Glutamatergic neuron (in vitro differentiated cells): ENCODE results near the gene NDUFAF8. TPM values are rescaled to one million over a fixed set of nuclear protein-coding genes. Genes with fewer than 3 reads are reported as not detected.

ENCODE experiments used
- DNase-seq: peaks from one replicate; pipeline ENCODE4 v3.0.0; 2022
- H3K27ac Mint-ChIP-seq: one replicate; pipeline ENCODE4 v1.8.0; 2020; ENCODE audit warnings: mild to moderate bottlenecking, mixed read lengths, inconsistent platforms; ENCODE audit not compliant: unreplicated experiment
- H3K27me3 Mint-ChIP-seq: one replicate; pipeline ENCODE4 v1.8.0; 2020; ENCODE audit warnings: mild to moderate bottlenecking, moderate library complexity, mixed read lengths, inconsistent platforms; ENCODE audit not compliant: unreplicated experiment
- H3K36me3 Mint-ChIP-seq: one replicate; pipeline ENCODE4 v1.8.0; 2020; ENCODE audit warnings: mild to moderate bottlenecking, mixed read lengths, inconsistent platforms; ENCODE audit not compliant: unreplicated experiment
- H3K4me1 Mint-ChIP-seq: one replicate; pipeline ENCODE4 v1.8.0; 2020; ENCODE audit warnings: mild to moderate bottlenecking, low read depth, mixed read lengths, inconsistent platforms; ENCODE audit not compliant: unreplicated experiment
- H3K4me3 Mint-ChIP-seq: one replicate; pipeline ENCODE4 v1.8.0; 2020; ENCODE audit warnings: mild to moderate bottlenecking, mixed read lengths, inconsistent platforms; ENCODE audit not compliant: unreplicated experiment
- H3K9me3 Mint-ChIP-seq: one replicate; pipeline ENCODE4 v1.8.0; 2020; ENCODE audit warnings: mild to moderate bottlenecking, moderate library complexity, mixed read lengths, inconsistent platforms; ENCODE audit not compliant: unreplicated experiment
- total RNA-seq: library from RNA; stranded (reverse); fragmentation: NEBNext Ultra II Directional; extraction: Animal tissue kit (Norgen Biotek cat#: 25700); gene quantifications from one replicate; pipeline ENCODE4 v1.2.1, GENCODE V29; 2021; ENCODE audit not compliant: unreplicated experiment
- TF ChIP-seq, protein P1 (sequence below): fragments of 200-600 bp; sonication (generic); IDR thresholded peaks from one replicate; pipeline ENCODE4 v1.5.0; 2021; ENCODE audit not compliant: partially characterized antibody, unreplicated experiment

The NDUFAF8 gene
- total RNA-seq, 1 donor from 2014 or later: 31.5 TPM

GRCh38 chr17:81252326-81252986 is 13.3 kb downstream of the NDUFAF8 start:
- TF ChIP-seq, protein P1, sequence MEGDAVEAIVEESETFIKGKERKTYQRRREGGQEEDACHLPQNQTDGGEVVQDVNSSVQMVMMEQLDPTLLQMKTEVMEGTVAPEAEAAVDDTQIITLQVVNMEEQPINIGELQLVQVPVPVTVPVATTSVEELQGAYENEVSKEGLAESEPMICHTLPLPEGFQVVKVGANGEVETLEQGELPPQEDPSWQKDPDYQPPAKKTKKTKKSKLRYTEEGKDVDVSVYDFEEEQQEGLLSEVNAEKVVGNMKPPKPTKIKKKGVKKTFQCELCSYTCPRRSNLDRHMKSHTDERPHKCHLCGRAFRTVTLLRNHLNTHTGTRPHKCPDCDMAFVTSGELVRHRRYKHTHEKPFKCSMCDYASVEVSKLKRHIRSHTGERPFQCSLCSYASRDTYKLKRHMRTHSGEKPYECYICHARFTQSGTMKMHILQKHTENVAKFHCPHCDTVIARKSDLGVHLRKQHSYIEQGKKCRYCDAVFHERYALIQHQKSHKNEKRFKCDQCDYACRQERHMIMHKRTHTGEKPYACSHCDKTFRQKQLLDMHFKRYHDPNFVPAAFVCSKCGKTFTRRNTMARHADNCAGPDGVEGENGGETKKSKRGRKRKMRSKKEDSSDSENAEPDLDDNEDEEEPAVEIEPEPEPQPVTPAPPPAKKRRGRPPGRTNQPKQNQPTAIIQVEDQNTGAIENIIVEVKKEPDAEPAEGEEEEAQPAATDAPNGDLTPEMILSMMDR: no peak
- Mint-ChIP-seq H3K27me3 (peaks cover 32% of the 10 kb centered on the region), H3K27ac (peak overlapping the region; percentile 100), H3K4me1 (peaks cover 35% of the 10 kb centered on the region), H3K9me3 (peaks cover 28% of the 10 kb centered on the region), H3K36me3 (no peaks in the 10 kb centered on the region), H3K4me3 (peak overlapping the region; percentile 80)
- DNase-seq: no peak

GRCh38 chr17:81252987-81253329 is 13.8 kb downstream of the NDUFAF8 start:
- peak; percentile 43 for DNase-seq
- peaks cover 35% of the 10 kb centered on the region for H3K4me1 Mint-ChIP-seq
- peaks cover 28% of the 10 kb centered on the region for H3K9me3 Mint-ChIP-seq
- H3K36me3 Mint-ChIP-seq: no peaks in the 10 kb centered on the region
- TF ChIP-seq, protein P1: no peak
- H3K27ac Mint-ChIP-seq: peak overlapping the region; percentile 100
- H3K4me3 Mint-ChIP-seq: peak overlapping the region; percentile 83
- peaks cover 31% of the 10 kb centered on the region for H3K27me3 Mint-ChIP-seq

DNA sequence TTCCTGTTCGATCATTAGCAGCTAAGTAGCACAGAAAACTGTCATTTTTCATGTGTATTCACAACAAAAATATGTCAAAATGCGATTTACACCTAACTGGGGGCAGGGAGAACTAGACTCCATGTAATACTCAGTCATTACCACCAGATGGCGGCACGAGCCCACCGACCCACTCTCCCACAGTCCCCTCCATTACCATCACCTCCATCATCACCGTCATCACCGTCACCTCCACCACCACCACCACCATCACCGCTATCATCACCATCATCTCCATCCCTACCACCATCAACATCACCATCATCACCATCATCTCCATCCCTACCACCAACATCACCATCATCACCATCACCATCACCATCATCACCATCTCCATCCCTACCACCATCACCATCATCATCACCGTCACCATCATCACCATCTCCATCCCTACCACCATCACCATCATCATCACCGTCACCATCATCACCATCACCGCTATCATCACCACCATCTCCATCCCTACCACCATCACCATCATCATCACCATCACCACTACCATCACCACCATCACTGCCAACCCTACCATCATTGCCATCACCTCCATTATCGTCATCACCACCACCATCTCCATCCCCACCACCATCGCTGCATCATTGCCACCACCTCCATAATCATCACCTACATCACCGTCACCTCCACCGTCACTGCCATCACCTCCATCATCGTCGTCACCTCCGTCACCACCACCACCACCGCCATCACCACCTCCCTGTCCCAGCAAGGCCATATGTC is 14.4 kb downstream of the NDUFAF8 start:
- Mint-ChIP-seq H3K9me3 (peaks cover 24% of the 10 kb centered on the region), H3K4me3 (peak overlapping the region; percentile 83), H3K4me1 (peaks cover 37% of the 10 kb centered on the region), H3K36me3 (no peaks in the 10 kb centered on the region), H3K27me3 (peaks cover 26% of the 10 kb centered on the region), H3K27ac (peak overlapping the region; percentile 100)
- DNase-seq: peak; percentile 68
- TF ChIP-seq, protein P1: peak; percentile 92

GRCh38 chr17:81254955-81255717 is 16.0 kb downstream of the NDUFAF8 start:
- TF ChIP-seq, protein P1: peak; percentile 27
- H3K4me3 Mint-ChIP-seq: peak overlapping the region; percentile 50
- peaks cover 26% of the 10 kb centered on the region for H3K9me3 Mint-ChIP-seq
- peaks cover 26% of the 10 kb centered on the region for H3K27me3 Mint-ChIP-seq
- H3K36me3 Mint-ChIP-seq: no peaks in the 10 kb centered on the region
- peak; percentile 73 for DNase-seq
- H3K4me1 Mint-ChIP-seq: peaks cover 34% of the 10 kb centered on the region
- H3K27ac Mint-ChIP-seq: peak overlapping the region; percentile 90
